NCI-H2196 treated with DMSO at 0.1 percent for 48 hours (cell line): ENCODE data around the gene MYL7.
"Not testable (repeated sequence)": the region's sequence is repeated elsewhere in the genome, so short reads cannot be mapped to it uniquely, and the experiment has no call there.

ENCODE experiments used
- DNase-seq: peaks from one replicate; lab custom pipeline; 2025; ENCODE audit not compliant: unreplicated experiment; lab: John Stamatoyannopoulos, UW

MYL7 gene

DNA sequence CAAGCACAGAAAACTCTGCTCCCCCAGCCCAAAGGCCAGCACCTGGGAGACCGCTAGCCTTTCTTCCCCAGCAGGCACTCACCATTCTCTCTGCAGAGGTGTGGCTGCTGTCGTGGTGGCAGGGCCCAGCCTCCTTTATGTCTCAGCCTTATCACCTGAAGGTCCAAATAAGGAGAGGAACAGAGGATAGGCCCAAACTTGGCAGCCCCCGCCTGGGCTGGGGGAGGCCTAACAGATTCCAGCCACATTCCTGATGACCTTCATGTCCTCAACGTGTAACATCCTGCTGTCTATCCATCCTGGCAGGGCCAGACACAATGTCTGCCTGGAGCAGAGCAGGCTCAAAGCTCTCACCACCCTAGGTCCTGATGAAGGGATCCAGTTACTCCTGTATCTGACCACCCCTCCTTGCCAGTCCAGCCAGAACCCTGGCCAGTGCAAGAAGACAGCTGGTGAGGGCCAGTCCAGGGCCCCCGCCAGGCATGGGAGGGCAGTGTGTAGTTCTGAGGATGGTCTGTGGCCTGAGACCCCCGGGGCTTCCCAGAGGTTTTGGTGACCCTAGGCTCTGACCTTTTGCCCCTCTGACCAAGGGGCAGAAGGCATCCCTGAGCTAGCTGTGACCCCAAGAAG, at the start of gene MYL7:
Gene MYL7, minus strand, starts transcription at position 112 of the 630 bp plus-strand sequence. Its CDS starts 27 bp downstream, at position 85.
- DNase-seq = no peak

- no peak for DNase-seq
These were observed 49.1 kb upstream of the MYL7 start for GRCh38 chr7:44189993-44190872.

GRCh38 chr7:44189286-44189992, 48.3 kb upstream of the MYL7 start, which contains the start of gene GCK:
Gene GCK (minus strand): TSS chr7:44189439. CDS start chr7:44188953, 486 bp downstream.
- peak; percentile 78 for DNase-seq

DNA sequence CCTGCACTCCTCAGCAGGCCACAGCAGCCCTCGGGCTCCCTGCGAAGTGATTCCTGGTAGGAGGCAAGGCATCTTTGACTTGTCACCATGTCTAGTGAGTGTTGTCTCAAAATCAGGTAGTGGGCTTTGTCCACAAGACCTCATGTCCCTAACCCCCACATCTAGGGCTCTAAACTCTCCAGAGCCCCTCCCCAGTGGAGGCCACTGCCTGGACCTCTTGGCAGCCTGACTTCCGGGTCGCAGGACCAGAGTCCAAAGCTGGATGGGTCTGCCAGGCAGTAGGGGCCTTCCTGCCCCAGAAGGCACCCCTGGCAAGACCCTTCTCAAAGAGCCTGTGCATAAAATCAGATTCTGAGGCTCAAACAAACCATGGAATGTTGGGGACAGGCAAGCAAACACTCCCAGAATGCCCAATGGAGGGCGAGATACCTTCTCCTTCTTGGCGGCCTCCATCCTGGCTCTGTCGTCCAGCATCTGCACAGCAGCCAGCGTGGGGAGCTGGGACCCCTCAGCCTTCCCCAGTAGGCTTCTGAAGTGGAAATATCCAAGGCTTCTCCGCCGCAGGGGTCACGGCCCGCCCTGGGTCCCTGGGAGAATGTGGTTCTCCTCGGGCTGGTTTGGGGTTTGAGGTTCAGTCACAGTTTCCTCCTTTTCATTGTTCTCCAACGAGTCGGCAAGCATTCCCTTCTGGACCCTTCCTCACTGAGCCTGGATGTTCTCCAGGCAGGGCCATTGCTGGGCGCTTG, 47.5 kb upstream of the MYL7 start:
- no peak for DNase-seq

DNA sequence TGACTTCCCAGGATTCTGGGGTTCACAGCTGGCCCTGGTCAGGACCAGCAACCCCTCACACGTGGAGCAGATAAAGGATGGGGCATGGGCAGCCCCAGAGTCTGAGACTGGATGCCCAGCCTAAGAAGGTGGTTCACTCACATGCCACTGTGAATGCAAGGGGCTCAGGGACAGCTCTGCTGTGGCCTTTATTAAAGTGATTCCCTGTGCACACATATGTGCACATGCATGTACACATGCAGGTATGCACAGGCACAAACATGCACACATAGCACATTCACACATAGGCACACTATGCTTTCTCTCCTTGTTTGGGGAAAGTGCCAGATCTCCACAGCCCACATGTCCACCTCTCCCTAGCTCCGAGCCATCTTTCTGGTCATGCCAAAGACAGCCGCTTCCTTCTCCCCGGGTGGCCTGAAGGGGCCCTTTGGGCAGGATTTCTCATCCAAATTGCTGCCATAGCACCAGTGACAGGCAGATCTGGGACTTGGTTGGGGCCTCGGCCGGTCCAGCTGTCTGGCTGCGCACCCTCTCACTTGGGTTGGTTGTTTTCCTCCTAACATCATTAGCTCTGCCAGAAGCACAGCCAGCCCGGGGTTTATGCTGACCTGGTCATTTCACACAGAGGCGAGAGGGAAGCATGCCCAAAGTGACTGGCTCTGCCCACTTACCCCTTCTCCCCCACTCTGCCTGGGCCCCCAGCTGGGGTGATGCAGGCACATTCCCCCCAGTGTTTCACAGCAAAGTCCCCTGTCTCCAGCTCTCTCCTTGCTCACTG, 46.7 kb upstream of the MYL7 start:
- no peak for DNase-seq

DNA sequence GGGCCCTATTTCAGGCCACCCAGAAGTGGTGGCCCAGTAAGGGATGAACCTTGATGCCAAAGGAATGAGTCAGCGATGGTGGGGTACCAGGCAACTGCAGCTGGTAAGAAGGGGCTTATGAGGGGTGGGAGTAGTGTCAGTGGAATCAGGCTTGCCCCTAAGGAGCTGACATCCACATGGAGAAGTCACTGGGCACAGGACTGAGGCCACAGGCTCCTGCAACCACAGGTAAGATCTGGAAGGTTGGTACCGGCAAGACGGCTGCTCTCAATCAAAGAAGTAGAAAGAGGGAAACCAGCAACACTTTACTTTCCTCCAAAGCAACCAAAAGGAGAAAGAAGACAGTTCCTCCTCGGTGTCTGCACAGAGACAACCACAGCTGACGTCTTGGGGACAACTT, 45.6 kb upstream of the MYL7 start:
- no peak for DNase-seq

DNA sequence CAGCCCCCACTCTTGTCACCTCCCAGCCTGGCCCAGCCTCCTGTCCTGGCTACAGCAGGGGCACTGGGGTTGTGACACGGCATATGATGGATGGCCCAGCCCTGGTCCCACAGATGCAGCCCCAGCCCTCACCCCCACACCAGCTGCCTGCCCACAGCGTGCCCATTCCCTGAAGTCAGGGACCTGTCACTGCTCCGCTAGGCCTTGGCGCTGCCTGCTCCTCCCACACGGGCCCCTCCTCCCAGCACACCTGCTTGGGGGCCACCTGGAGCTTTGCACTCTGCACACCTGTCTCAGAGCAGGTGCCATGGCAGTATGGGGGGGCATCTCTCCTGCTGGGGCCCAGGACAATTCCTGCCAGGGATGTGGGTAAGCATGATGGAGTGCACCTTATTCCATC, 44.6 kb upstream of the MYL7 start:
- no peak for DNase-seq

GRCh38 chr7:44184873-44185446, 43.8 kb upstream of the MYL7 start:
- DNase-seq = no peak

GRCh38 chr7:44184206-44184872, 43.2 kb upstream of the MYL7 start:
- DNase-seq = no peak

DNA sequence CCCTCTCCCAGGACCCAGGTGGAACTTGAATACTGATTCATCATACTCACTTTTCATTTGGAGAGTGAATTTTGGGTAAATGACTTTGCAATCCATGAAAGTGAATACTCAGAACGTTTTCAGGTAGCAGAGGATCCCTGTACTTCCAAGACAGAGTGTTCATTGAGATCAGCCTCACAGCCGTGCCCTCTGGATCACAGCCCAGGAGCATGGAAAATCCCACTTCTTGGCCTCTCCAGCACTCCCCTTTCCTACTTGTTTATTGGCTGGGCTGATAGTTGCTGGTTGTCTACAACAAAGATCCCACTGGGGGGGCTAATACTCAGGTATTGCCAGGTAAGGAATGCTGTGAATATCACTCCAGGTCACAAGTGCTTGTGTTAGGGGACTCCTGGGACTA, 42.3 kb upstream of the MYL7 start:
- no peak for DNase-seq

DNA sequence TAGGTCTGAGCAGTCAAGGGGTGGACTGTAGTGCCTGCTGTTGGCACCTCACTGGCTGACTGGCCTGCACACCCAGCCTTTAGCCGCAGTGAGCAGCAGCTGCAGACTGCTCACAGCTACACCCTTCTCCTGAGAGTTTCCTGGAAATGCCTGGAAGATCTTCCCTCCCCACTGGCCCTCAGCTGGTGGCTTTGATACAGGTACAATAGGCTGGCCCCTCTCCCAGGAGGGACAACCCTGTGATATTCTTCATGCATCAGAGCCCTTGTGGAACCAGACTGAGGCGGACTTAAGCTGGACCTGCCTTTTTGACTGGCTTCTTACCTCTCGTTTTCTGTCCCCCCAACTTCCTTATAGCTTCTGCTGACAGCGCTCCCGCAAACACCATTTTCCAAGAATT, 41.7 kb upstream of the MYL7 start:
- DNase-seq = no peak

GRCh38 chr7:44180631-44181030, 39.5 kb upstream of the MYL7 start:
- DNase-seq = no peak

DNA sequence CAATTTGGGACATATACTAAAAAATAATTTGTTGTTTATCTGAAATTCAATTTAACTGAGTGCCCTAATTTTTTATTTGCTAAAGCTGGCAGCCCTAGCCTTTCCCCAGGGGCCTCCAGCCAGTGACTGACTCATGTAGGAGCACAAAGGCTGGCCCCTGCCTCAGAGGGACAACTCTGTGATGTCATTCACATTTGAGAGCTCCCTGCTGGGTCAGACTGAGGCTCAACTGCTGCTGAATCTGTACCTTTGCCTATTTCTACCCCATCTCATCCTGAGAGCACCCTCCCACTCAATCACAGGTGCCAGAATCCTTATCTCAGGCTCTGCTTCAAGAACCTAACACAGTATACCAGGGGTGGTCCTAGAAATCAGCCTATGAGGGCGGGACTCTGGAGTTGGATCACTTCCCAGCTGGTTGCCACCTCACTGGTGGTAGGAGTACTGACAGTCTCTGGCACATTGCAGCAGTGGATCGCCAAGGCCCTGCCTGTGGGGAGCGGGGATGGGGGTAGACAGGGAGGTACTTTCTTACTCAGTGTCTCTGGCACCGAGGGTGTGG, 36.5 kb upstream of the MYL7 start:
- DNase-seq = no peak

DNA sequence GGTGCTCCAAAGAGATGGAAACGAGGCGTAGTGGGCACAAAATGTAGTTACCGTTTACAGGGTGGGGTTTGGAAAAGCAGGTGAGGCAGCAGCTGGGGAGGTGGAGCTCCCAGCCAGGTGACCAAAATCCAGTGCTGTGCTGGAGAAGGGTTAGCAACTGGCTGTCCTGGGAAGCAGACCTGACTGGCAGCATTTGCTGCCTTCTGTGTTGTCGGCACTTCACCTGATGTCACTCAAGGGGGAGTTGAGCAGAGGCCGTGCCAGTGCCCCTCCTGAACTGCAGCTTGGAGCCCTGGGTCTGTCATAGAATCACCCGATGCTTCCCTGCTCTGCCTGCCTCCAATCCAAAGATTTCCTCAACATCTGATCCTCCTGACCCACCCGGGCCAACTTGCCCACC, 35.4 kb upstream of the MYL7 start:
- no peak for DNase-seq

DNA sequence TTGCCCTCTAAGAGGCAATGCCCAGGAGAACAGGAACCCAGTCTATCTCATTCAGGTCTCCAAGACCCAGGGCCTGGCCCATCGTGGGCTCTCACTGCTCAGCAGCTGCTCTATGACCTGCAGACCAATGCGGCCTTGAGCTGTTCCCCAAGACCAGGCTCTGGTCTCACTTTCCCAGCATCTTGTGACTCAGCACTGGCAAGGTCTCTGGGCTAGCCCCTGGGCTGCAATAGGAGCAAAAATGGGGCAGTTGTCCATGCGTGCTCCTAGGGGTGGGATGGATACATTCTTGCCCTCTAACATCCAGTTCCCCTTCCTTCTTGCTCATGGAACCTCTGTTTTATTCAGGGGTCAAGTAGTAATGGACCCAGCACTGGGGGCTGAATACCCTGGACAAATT, 34.6 kb upstream of the MYL7 start:
- DNase-seq = no peak

DNA sequence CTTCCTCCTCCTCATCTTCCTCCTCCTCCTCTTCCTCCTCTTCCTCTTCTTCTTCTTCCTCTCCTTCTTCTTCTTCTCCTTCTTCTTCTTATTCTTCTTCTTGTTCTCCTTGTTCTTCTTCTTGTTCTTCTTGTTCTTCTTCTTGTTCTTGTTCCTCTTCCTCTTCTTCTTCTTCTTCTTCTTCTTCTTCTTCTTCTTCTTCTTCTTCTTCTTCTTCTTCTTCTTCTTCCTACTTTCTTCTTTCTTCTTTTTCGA, 33.5 kb upstream of the MYL7 start:
- not testable (repeated sequence) for DNase-seq

DNA sequence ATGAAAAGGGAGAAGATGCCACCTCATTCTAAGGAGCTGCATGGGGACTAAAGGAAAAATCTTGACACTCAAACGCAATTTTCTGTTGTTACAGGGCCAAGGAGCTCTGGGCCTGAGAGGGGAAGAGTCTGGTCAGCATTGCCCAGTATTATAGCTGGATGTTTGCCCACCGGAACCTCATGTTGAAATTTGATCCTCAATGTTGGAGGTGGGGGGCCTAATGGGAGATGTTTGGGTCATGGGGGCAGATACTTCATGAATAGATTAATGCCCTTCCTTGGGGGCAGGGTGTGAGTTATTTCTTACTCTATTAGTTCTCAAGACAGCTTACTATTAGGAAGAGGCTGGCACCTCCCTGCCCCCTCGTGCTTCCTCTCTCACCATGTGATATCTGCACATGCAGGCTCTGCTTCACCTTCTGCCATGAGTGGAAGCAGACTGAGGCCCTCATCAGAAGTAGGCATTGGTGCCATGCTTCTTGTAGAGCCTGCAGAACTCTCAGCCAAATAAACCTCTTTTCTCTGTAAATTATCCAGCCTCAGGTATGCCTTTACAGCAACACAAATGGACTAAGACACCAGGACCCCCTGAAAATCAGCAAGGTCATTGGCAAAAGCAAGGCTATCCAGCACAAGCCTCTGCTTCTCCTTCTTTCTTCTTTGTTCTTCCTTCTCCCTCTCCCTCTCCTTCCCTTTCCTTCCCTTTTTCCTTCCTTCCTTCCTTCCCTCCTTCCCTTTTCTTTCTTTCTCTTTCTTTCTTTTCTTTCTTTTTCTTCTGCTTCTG, 33.0 kb upstream of the MYL7 start:
- DNase-seq = no peak

DNA sequence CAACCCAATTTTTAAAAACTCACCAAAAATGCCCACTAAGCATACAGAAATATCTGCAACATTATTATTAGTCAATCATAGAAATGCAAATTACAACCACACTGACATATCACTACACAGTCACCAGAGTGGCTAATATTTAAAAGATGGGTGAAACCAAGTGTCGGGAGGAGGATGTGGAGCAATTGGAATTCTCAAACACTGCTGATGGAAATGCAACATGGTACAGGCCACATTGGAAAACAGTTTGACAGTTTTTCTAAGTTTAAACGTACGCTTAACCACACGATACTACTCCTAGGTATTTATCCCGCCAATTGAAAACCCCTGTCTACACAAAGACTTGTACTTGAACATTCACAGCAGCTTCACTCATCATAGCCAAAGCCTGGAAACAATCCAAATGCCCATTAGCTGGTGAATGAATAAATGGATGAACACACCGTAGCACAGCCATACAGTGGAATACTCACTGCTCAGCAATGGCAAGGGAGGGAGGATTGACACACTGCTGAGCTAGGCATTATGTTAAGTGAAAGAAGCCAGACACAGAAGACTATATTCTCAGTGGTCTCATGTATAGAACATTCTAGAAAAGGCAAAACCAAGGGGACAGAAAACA, 31.8 kb upstream of the MYL7 start:
- no peak for DNase-seq
